IMR-90 (cell line): Measurements from ENCODE around the gene BTF3L4. TPM values are rescaled to one million over a fixed set of nuclear protein-coding genes. Genes with fewer than 3 reads are reported as not detected.
"Not testable (repeated sequence)": the region's sequence is repeated elsewhere in the genome, so short reads cannot be mapped to it uniquely, and the experiment has no call there.

Experiments
- ATAC-seq: fragments of 200-7000 bp; cut with Tn5 transposase; 2 replicates; pipeline ENCODE4 v1.9.1; 2020; ENCODE audit warnings: low read depth, mild to moderate bottlenecking, moderate library complexity
- BruUV-seq: library from RNA; stranded (reverse); fragments of 400-500 nt; replicated peaks from 2 replicates; lab custom pipeline; 2021; lab: Mats Ljungman, UMichigan
- CTCF ChIA-PET: fragments of 300-600 bp; formaldehyde crosslinking; extraction: SDS; loops from one replicate; lab custom pipeline; 2021; ENCODE audit warnings: antibody characterized with exemption; lab: Yijun Ruan, JAX
- POLR2A ChIA-PET: fragments of 300-600 bp; sonication (Branson Sonifier 250); formaldehyde crosslinking; loops from one replicate; lab custom pipeline; 2022; ENCODE audit warnings: antibody characterized with exemption; ENCODE audit not compliant: unreplicated experiment; lab: Charles Lee
- DNase-seq: peaks from one replicate; pipeline ENCODE4 v3.0.0; 2013
- H2AFZ ChIP-seq: replicated peaks from 2 replicates; pipeline ENCODE3; 2013; ENCODE audit warnings: low read length, mild to moderate bottlenecking; ENCODE audit not compliant: poor library complexity
- H2AK5ac ChIP-seq: 2 replicates; pipeline ENCODE4 v1.6.1; 2013; ENCODE audit warnings: low read depth, low read length, inconsistent platforms
- H2AK9ac ChIP-seq: replicated peaks from 2 replicates; pipeline ENCODE3; 2013; ENCODE audit warnings: mild to moderate bottlenecking, low read depth, low read length, moderate library complexity; ENCODE audit not compliant: poor library complexity
- H2BK120ac ChIP-seq: 2 replicates; pipeline ENCODE4 v1.6.1; 2013; ENCODE audit warnings: low read depth, low read length, inconsistent platforms
- H2BK15ac ChIP-seq: 3 replicates; pipeline ENCODE4 v1.6.1; 2013; ENCODE audit warnings: low read depth, low read length, inconsistent platforms
- H2BK20ac ChIP-seq: 2 replicates; pipeline ENCODE4 v1.6.1; 2013; ENCODE audit warnings: low read depth, mild to moderate bottlenecking, inconsistent platforms, low read length, moderate library complexity
- H2BK5ac ChIP-seq: 2 replicates; pipeline ENCODE4 v1.6.1; 2013; ENCODE audit warnings: mild to moderate bottlenecking, low read depth, low read length, inconsistent platforms; ENCODE audit not compliant: poor library complexity, severe bottlenecking
- H3K14ac ChIP-seq: replicated peaks from 2 replicates; pipeline ENCODE4 v1.6.1; 2013; ENCODE audit warnings: low read depth, low read length, inconsistent platforms
- H3K18ac ChIP-seq: 2 replicates; pipeline ENCODE4 v1.6.1; 2013; ENCODE audit warnings: low read depth, low read length, control low read depth
- H3K23ac ChIP-seq: 2 replicates; pipeline ENCODE4 v1.6.1; 2013; ENCODE audit warnings: low read depth, low read length, inconsistent platforms
- H3K27ac ChIP-seq: 2 replicates; pipeline ENCODE4 v1.5.1; 2013; ENCODE audit warnings: mild to moderate bottlenecking, control low read depth, low read length; ENCODE audit not compliant: insufficient read depth
- H3K27me3 ChIP-seq: 2 replicates; pipeline ENCODE4 v1.6.1; 2013; ENCODE audit warnings: low read length; ENCODE audit not compliant: control insufficient read depth, insufficient read depth
- H3K36me3 ChIP-seq: 2 replicates; pipeline ENCODE4 v1.6.1; 2013; ENCODE audit warnings: low read length, mixed read lengths; ENCODE audit not compliant: control insufficient read depth, insufficient read depth
- H3K4ac ChIP-seq: 2 replicates; pipeline ENCODE4 v1.6.1; 2013; ENCODE audit warnings: low read depth, low read length, inconsistent platforms
- H3K4me1 ChIP-seq: 2 replicates; pipeline ENCODE4 v1.6.1; 2013; ENCODE audit warnings: low read length, mixed read lengths; ENCODE audit not compliant: control insufficient read depth, insufficient read depth
- H3K4me2 ChIP-seq: 2 replicates; pipeline ENCODE4 v1.6.1; 2013; ENCODE audit warnings: low read depth, mild to moderate bottlenecking, control low read depth, low read length, moderate library complexity
- H3K4me3 ChIP-seq: 2 replicates; pipeline ENCODE4 v1.5.1; 2013; ENCODE audit warnings: low read depth, mild to moderate bottlenecking, control low read depth, low read length, moderate library complexity; ENCODE audit not compliant: insufficient read depth
- H3K56ac ChIP-seq: 2 replicates; pipeline ENCODE4 v1.6.1; 2013; ENCODE audit warnings: low read length, inconsistent platforms; ENCODE audit not compliant: insufficient read depth; ENCODE audit errors: extremely low read depth
- H3K79me1 ChIP-seq, 2 experiments: 2 replicates each; pipeline ENCODE4 v1.6.1; 2013; ENCODE audit warnings: low read length in 2 of 2, inconsistent platforms in 1 of 2, low read depth in 1 of 2
- H3K9ac ChIP-seq: 2 replicates; pipeline ENCODE4 v1.6.1; 2013; ENCODE audit warnings: low read depth, low read length, control low read depth
- H3K9me1 ChIP-seq: 2 replicates; pipeline ENCODE4 v1.6.1; 2013; ENCODE audit warnings: low read length, inconsistent platforms; ENCODE audit not compliant: insufficient read depth
- H3K9me3 ChIP-seq: 2 replicates; pipeline ENCODE4 v1.6.1; 2013; ENCODE audit warnings: low read length; ENCODE audit not compliant: control insufficient read depth, insufficient read depth
- H4K20me1 ChIP-seq: 2 replicates; pipeline ENCODE4 v1.6.1; 2013; ENCODE audit warnings: low read length, inconsistent platforms; ENCODE audit not compliant: insufficient read depth
- H4K5ac ChIP-seq: 2 replicates; pipeline ENCODE4 v1.6.1; 2013; ENCODE audit warnings: mild to moderate bottlenecking, low read depth, low read length, control low read depth
- H4K8ac ChIP-seq, 2 experiments: 2 replicates each; pipeline ENCODE4 v1.6.1; 2013; ENCODE audit warnings: low read depth in 2 of 2, low read length in 2 of 2, control low read depth in 1 of 2, inconsistent platforms in 1 of 2
- H4K91ac ChIP-seq: 2 replicates; pipeline ENCODE4 v1.6.1; 2013; ENCODE audit warnings: low read depth, low read length, inconsistent platforms; ENCODE audit not compliant: insufficient read depth
- BHLHE40 ChIP-seq: fragments of 150-350 bp; IDR thresholded peaks from 2 replicates; pipeline ENCODE4 v1.6.1; 2016; ENCODE audit warnings: mild to moderate bottlenecking, low read depth, low read length
- CEBPB ChIP-seq: IDR thresholded peaks from 2 replicates; pipeline ENCODE4 v1.6.1; 2012; ENCODE audit warnings: low read depth, low read length, improper control_type of control experiment
- CHD1 ChIP-seq: IDR thresholded peaks from 2 replicates; pipeline ENCODE4 v1.6.1; 2012; ENCODE audit warnings: low read depth, low read length, improper control_type of control experiment
- MAZ ChIP-seq: IDR thresholded peaks from 2 replicates; pipeline ENCODE4 v1.6.1; 2012; ENCODE audit warnings: low read depth, mild to moderate bottlenecking, low read length, improper control_type of control experiment, moderate library complexity, borderline replicate concordance
- MXI1 ChIP-seq: IDR thresholded peaks from 2 replicates; pipeline ENCODE4 v1.6.1; 2012; ENCODE audit warnings: low read depth, mild to moderate bottlenecking, low read length, moderate library complexity, borderline replicate concordance
- NFE2L2 ChIP-seq: fragments of 150-350 bp; IDR thresholded peaks from 2 replicates; pipeline ENCODE4 v1.6.1; 2016; ENCODE audit warnings: low read depth, mild to moderate bottlenecking, low read length
- RAD21 ChIP-seq: IDR thresholded peaks from 2 replicates; pipeline ENCODE4 v1.6.1; 2012; ENCODE audit warnings: low read length, improper control_type of control experiment
- RCOR1 ChIP-seq: IDR thresholded peaks from 2 replicates; pipeline ENCODE4 v1.6.1; 2012; ENCODE audit warnings: mild to moderate bottlenecking, low read length, improper control_type of control experiment; ENCODE audit not compliant: insufficient replicate concordance
- RFX5 ChIP-seq: IDR thresholded peaks from 2 replicates; pipeline ENCODE4 v1.8.0; 2012; ENCODE audit warnings: low read depth, mild to moderate bottlenecking, low read length, moderate library complexity
- SMC3 ChIP-seq: fragments of 150-350 bp; IDR thresholded peaks from 2 replicates; pipeline ENCODE4 v1.6.1; 2016; ENCODE audit warnings: low read depth, mild to moderate bottlenecking, antibody characterized with exemption, low read length, moderate library complexity
- WGBS, 2 experiments: methylation state at CpG; one replicate each; pipeline versions ENCODE4 v1.1.5 to v1.1.7; 2013; ENCODE audit warnings: missing lambda C conversion rate in 2 of 2; ENCODE audit not compliant: insufficient read length in 1 of 2; ENCODE audit errors: extremely low coverage in 2 of 2; 5-methylcytosine and 5-hydroxymethylcytosine counted together
- dilution Hi-C: fragments of 300-500 bp; cut with HindIII; formaldehyde crosslinking; loops from one replicate; pipeline ENCODE4 v1.14.3; 2018; ENCODE audit warnings: low sequenced_read_pairs; ENCODE audit not compliant: unreplicated experiment
- in situ Hi-C: fragments of 300-500 bp; cut with MboI; formaldehyde crosslinking; loops from 3 replicates; pipeline ENCODE4 v1.14.3; 2019; ENCODE audit warnings: low sequenced_read_pairs, inconsistent platforms, mixed read lengths
- intact Hi-C: fragments of 100-400 bp; cut with micrococcal nuclease; formaldehyde crosslinking; loops from 2 replicates; pipeline ENCODE4 v1.10.0; 2022
- polyA plus RNA-seq, 3 experiments: library from polyadenylated mRNA; depleted of rRNA; stranded (reverse); fragments of >200 nt; gene quantifications; 2 replicates each; pipeline ENCODE4 v1.2.3, GENCODE V29; 2012; ENCODE audit warnings: low replicate concordance in 1 of 3
- total RNA-seq: library from RNA; depleted of rRNA; stranded (reverse); fragments of >200 nt; gene quantifications from 2 replicates; pipeline ENCODE4 v1.2.3, GENCODE V29; 2012

The BTF3L4 gene
- total and polyA plus RNA-seq, 2 of the 4 experiments (the other 2 are of a cell fraction), result 34.5 to 41.2 TPM

DNA sequence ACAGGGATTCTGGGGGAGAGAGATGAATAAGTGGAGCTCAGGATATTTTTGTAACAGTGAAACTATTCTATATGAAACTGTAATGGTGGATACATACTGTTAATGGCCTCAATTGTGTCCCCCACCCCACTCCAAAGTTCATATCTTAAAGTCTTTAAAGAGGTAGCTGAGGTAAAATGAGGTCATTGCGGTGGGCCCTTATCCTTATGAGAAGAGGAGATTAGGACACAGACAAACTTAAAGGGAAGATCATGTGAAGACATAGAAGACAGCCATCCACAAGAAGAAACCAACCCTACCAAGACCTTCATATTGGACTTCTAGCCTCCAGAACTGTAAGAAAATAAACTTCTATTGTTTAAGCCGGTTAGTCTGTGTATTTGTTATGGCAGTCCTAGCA is 10.9 kb upstream of the BTF3L4 start:
- no CpG with 5 or more reads among the region's 2 CpGs for WGBS, 2 experiments
- no peak for DNase-seq
- H2BK15ac ChIP-seq, result no peak overlapping the region
- no peak overlapping the region for H3K4ac ChIP-seq
- no peak overlapping the region for H2BK5ac ChIP-seq
- BruUV-seq, result no TSS peak
- H4K8ac ChIP-seq, result no peak overlapping the region
- no peak overlapping the region for H4K91ac ChIP-seq
- H3K4me2 ChIP-seq, result no peak overlapping the region
- dilution Hi-C loops (no loop called here), intact Hi-C loops (no loop called here), in situ Hi-C loops (no loop called here)
- H3K56ac ChIP-seq, result no peak overlapping the region
- no peak overlapping the region for H4K5ac ChIP-seq
- H2BK20ac ChIP-seq, result no peak overlapping the region
- H3K79me1 ChIP-seq, result peaks cover 53 to 58% of the 10 kb centered on the region in 2 experiments
- H3K9me1 ChIP-seq, result peaks cover 5% of the 10 kb centered on the region; the same call in 1 of the 2 replicates
- no peak overlapping the region for H2AK9ac ChIP-seq
- H3K36me3 ChIP-seq, result peaks cover 11% of the 10 kb centered on the region
- no peak for TF ChIP-seq NFE2L2
- TF ChIP-seq CEBPB, result no peak
- TF ChIP-seq BHLHE40, result no peak
- TF ChIP-seq RFX5, result no peak
- TF ChIP-seq RCOR1, result no peak
- no peak for TF ChIP-seq MAZ
- no peak for TF ChIP-seq CHD1
- TF ChIP-seq SMC3, result no peak
- TF ChIP-seq MXI1, result no peak
- no peak for TF ChIP-seq RAD21
- no peak for ATAC-seq
- CTCF ChIA-PET, result no interaction called here
- POLR2A ChIA-PET, result no interaction called here
- H3K9me3 ChIP-seq, result no peaks in the 10 kb centered on the region
- no peak overlapping the region for H3K14ac ChIP-seq
- no peak overlapping the region for H2AK5ac ChIP-seq
- no peak overlapping the region for H3K23ac ChIP-seq
- no peak overlapping the region for H2AFZ ChIP-seq
- peaks cover 2% of the 10 kb centered on the region; the same call in 1 of the 2 replicates for H3K4me1 ChIP-seq
- no peak overlapping the region for H3K27ac ChIP-seq
- H3K27me3 ChIP-seq, result no peaks in the 10 kb centered on the region
- H2BK120ac ChIP-seq, result no peak overlapping the region
- no peak overlapping the region for H3K9ac ChIP-seq
- peaks cover 5% of the 10 kb centered on the region for H4K20me1 ChIP-seq
- H3K4me3 ChIP-seq, result no peak overlapping the region
- H3K18ac ChIP-seq, result no peak overlapping the region

- H3K4me1 ChIP-seq, H3K18ac ChIP-seq, H2BK5ac ChIP-seq, dilution Hi-C loops, H4K91ac ChIP-seq, H2AK5ac ChIP-seq, H4K8ac ChIP-seq, H3K9ac ChIP-seq, BruUV-seq, H2AFZ ChIP-seq, H3K36me3 ChIP-seq, H3K9me3 ChIP-seq, H2BK20ac ChIP-seq, intact Hi-C loops, DNase-seq, H3K4me3 ChIP-seq, H2BK120ac ChIP-seq, H4K20me1 ChIP-seq, H3K27me3 ChIP-seq, H2BK15ac ChIP-seq, CTCF ChIA-PET, H3K4ac ChIP-seq, in situ Hi-C loops, H3K4me2 ChIP-seq, H2AK9ac ChIP-seq, H3K14ac ChIP-seq, POLR2A ChIA-PET, H4K5ac ChIP-seq, H3K56ac ChIP-seq, ATAC-seq, H3K9me1 ChIP-seq, H3K23ac ChIP-seq, H3K27ac ChIP-seq: not testable (repeated sequence)
- WGBS, 2 experiments, result no CpG with 5 or more reads among the region's 4 CpGs
- H3K79me1 ChIP-seq, result peaks cover 55 to 58% of the 10 kb centered on the region in 2 experiments
Measured at GRCh38 chr1:52045666-52046195, 10.4 kb upstream of the BTF3L4 start.
